PC-9 (cell line): ENCODE data around the gene SPATA6. TPM values are rescaled to one million over a fixed set of nuclear protein-coding genes. Genes with fewer than 3 reads are reported as not detected.

Experiments
- BruUV-seq: library from RNA; stranded (reverse); fragments of 400-500 nt; replicated peaks from 2 replicates; lab custom pipeline; 2021; lab: Mats Ljungman, UMichigan
- CTCF ChIA-PET: fragments of 300-600 bp; sonication (Branson Sonifier 250); formaldehyde crosslinking; loops from one replicate; lab custom pipeline; 2022; ENCODE audit warnings: antibody characterized with exemption; lab: Charles Lee
- POLR2A ChIA-PET: fragments of 300-600 bp; sonication (Branson Sonifier 250); formaldehyde crosslinking; loops from one replicate; lab custom pipeline; 2022; ENCODE audit warnings: antibody characterized with exemption; ENCODE audit not compliant: unreplicated experiment; lab: Charles Lee
- DNase-seq, 2 experiments: peaks; one replicate each; pipeline versions ENCODE4 v3.0.0 to v3.0.0-alpha.2; 2015 to 2022; ENCODE audit warnings: mixed read lengths in 1 of 2
- H2AFZ ChIP-seq: fragments of 200-600 bp; sonication (generic); 2 replicates; pipeline ENCODE4 v1.8.1; 2017; ENCODE audit warnings: antibody characterized with exemption
- H3F3A ChIP-seq: fragments of 200-600 bp; sonication (generic); 2 replicates; pipeline ENCODE4 v1.8.1; 2017; ENCODE audit warnings: antibody characterized with exemption, mild to moderate bottlenecking, low read depth; ENCODE audit not compliant: insufficient read depth
- H3K27ac ChIP-seq: fragments of 200-600 bp; sonication (generic); 2 replicates; pipeline ENCODE4 v1.6.1; 2016; ENCODE audit warnings: mixed run types
- H3K27me3 ChIP-seq: fragments of 200-600 bp; sonication (generic); 2 replicates; pipeline ENCODE4 v1.6.1; 2016; ENCODE audit warnings: low read depth, mixed run types; ENCODE audit not compliant: insufficient read depth
- H3K36me3 ChIP-seq: fragments of 200-600 bp; sonication (generic); 2 replicates; pipeline ENCODE4 v1.6.1; 2016; ENCODE audit warnings: low read depth, mixed run types
- H3K4me1 ChIP-seq: fragments of 200-600 bp; sonication (generic); replicated peaks from 2 replicates; pipeline ENCODE4 v1.6.1; 2016; ENCODE audit warnings: mixed run types; ENCODE audit not compliant: insufficient read depth
- H3K4me2 ChIP-seq: fragments of 200-600 bp; sonication (generic); 2 replicates; pipeline ENCODE4 v1.6.1; 2017; ENCODE audit warnings: mixed run types
- H3K4me3 ChIP-seq: fragments of 200-600 bp; sonication (generic); 2 replicates; pipeline ENCODE4 v1.6.1; 2016; ENCODE audit warnings: mixed run types
- H3K79me2 ChIP-seq: fragments of 200-600 bp; sonication (generic); 2 replicates; pipeline ENCODE4 v1.6.1; 2017; ENCODE audit warnings: low read depth, mixed run types
- H3K9me2 ChIP-seq: fragments of 200-600 bp; sonication (generic); 2 replicates; pipeline ENCODE4 v1.8.1; 2017; ENCODE audit warnings: mild to moderate bottlenecking; ENCODE audit not compliant: insufficient read depth
- H3K9me3 ChIP-seq: fragments of 200-600 bp; sonication (generic); 2 replicates; pipeline ENCODE4 v1.8.1; 2016; ENCODE audit warnings: low read depth; ENCODE audit not compliant: insufficient read depth
- H4K20me1 ChIP-seq: fragments of 200-600 bp; sonication (generic); 2 replicates; pipeline ENCODE4 v1.8.1; 2017; ENCODE audit not compliant: insufficient read depth
- CTCF ChIP-seq: fragments of 200-600 bp; sonication (generic); conservative IDR thresholded peaks from 2 replicates; pipeline ENCODE4 v1.6.1; 2017; ENCODE audit warnings: mixed run types, antibody characterized with exemption, mild to moderate bottlenecking, moderate library complexity
- EZH2 ChIP-seq: fragments of 200-600 bp; sonication (generic); IDR thresholded peaks from 2 replicates; pipeline ENCODE4 v1.8.0; 2017; ENCODE audit warnings: antibody characterized with exemption, low read depth
- intact Hi-C: fragments of 100-400 bp; cut with micrococcal nuclease; formaldehyde crosslinking; loops from one replicate; pipeline ENCODE4 v1.10.0; 2022; ENCODE audit not compliant: unreplicated experiment
- total RNA-seq: library from RNA; stranded (reverse); gene quantifications from 2 replicates; pipeline ENCODE4 v1.2.3, GENCODE V29; 2021

The SPATA6 gene
- total RNA-seq, 1 experiment from 2014 or later, result not detected

- TF ChIP-seq EZH2, result no peak
- TF ChIP-seq CTCF, result no peak
- ChIA-PET POLR2A (no interaction called here), CTCF (no interaction called here)
- no peaks in the 10 kb centered on the region for H3F3A ChIP-seq
- no peak overlapping the region for H3K4me3 ChIP-seq
- H3K9me3 ChIP-seq, result no peaks in the 10 kb centered on the region
- H3K27me3 ChIP-seq, result no peaks in the 10 kb centered on the region
- H3K79me2 ChIP-seq, result no peaks in the 10 kb centered on the region
- no peaks in the 10 kb centered on the region for H4K20me1 ChIP-seq
- no peaks in the 10 kb centered on the region for H3K9me2 ChIP-seq
- DNase-seq, result no peak
- no peaks in the 10 kb centered on the region for H3K4me1 ChIP-seq
- H3K27ac ChIP-seq, result no peak overlapping the region
- no peak overlapping the region for H3K4me2 ChIP-seq
- no TSS peak for BruUV-seq
- no peaks in the 10 kb centered on the region for H3K36me3 ChIP-seq
- intact Hi-C loops, result no loop called here
- no peak overlapping the region for H2AFZ ChIP-seq
Observed at GRCh38 chr1:48415050-48415449, 57.0 kb downstream of the SPATA6 start.

GRCh38 chr1:48414264-48414663 is 57.7 kb downstream of the SPATA6 start:
- no peaks in the 10 kb centered on the region for H3K79me2 ChIP-seq
- no peak for DNase-seq
- H3K9me3 ChIP-seq, result no peaks in the 10 kb centered on the region
- no peaks in the 10 kb centered on the region for H3K4me1 ChIP-seq
- ChIA-PET CTCF (no interaction called here), POLR2A (no interaction called here)
- H3K27ac ChIP-seq, result no peak overlapping the region
- H3K4me3 ChIP-seq, result no peak overlapping the region
- H3K27me3 ChIP-seq, result no peaks in the 10 kb centered on the region
- no peak for TF ChIP-seq CTCF
- no peak for TF ChIP-seq EZH2
- no TSS peak for BruUV-seq
- H3F3A ChIP-seq, result no peaks in the 10 kb centered on the region
- intact Hi-C loops, result no loop called here
- H4K20me1 ChIP-seq, result no peaks in the 10 kb centered on the region
- no peaks in the 10 kb centered on the region for H3K36me3 ChIP-seq
- no peaks in the 10 kb centered on the region for H3K9me2 ChIP-seq
- H3K4me2 ChIP-seq, result no peak overlapping the region
- no peak overlapping the region for H2AFZ ChIP-seq

- H3K9me2 ChIP-seq, result no peaks in the 10 kb centered on the region; the same call in 1 of the 2 replicates
- no peak overlapping the region for H2AFZ ChIP-seq
- H3K36me3 ChIP-seq, result no peaks in the 10 kb centered on the region
- no peaks in the 10 kb centered on the region for H3K4me1 ChIP-seq
- no peak for TF ChIP-seq CTCF
- no peak for TF ChIP-seq EZH2
- ChIA-PET CTCF (no interaction called here), POLR2A (no interaction called here)
- H4K20me1 ChIP-seq, result no peaks in the 10 kb centered on the region
- no peak overlapping the region for H3K27ac ChIP-seq
- intact Hi-C loops, result no loop called here
- no peaks in the 10 kb centered on the region for H3K9me3 ChIP-seq
- H3F3A ChIP-seq, result no peaks in the 10 kb centered on the region
- H3K27me3 ChIP-seq, result no peaks in the 10 kb centered on the region
- no peaks in the 10 kb centered on the region for H3K79me2 ChIP-seq
- H3K4me3 ChIP-seq, result no peak overlapping the region
- BruUV-seq, result no TSS peak
- no peak for DNase-seq
- H3K4me2 ChIP-seq, result no peak overlapping the region
Observed at GRCh38 chr1:48405940-48406339, 66.1 kb downstream of the SPATA6 start.
